HEK293T (cell line): ENCODE results near the gene FRMPD1.

Experiments used
- CTCF ChIA-PET: fragments of 350-600 bp; formaldehyde crosslinking; extraction: SDS; loops from one replicate; lab custom pipeline; 2021; ENCODE audit warnings: antibody characterized with exemption, inconsistent platforms; lab: Yijun Ruan, JAX
- POLR2A ChIA-PET: fragments of 350-600 bp; formaldehyde crosslinking; extraction: SDS; loops from one replicate; lab custom pipeline; 2020; ENCODE audit warnings: antibody characterized with exemption, inconsistent platforms; lab: Yijun Ruan, JAX
- DNase-seq: peaks from one replicate; pipeline ENCODE4 v3.0.0; 2012; ENCODE audit warnings: mixed read lengths; ENCODE audit errors: extremely low spot score
- ARNT ChIP-seq: fragments of 450-650 bp; IDR thresholded peaks from 2 replicates; pipeline ENCODE4 v1.6.1; 2017; ENCODE audit warnings: mild to moderate bottlenecking
- BHLHE40 ChIP-seq: fragments of 450-650 bp; IDR thresholded peaks from 2 replicates; pipeline ENCODE4 v1.6.1; 2016; ENCODE audit warnings: mild to moderate bottlenecking, moderate library complexity, borderline replicate concordance
- CTBP1 ChIP-seq: fragments of 450-650 bp; IDR thresholded peaks from 2 replicates; pipeline ENCODE4 v1.6.1; 2016; ENCODE audit warnings: borderline replicate concordance
- ELF4 ChIP-seq: fragments of 450-650 bp; IDR thresholded peaks from 2 replicates; pipeline ENCODE4 v1.6.1; 2017; ENCODE audit warnings: antibody characterized with exemption
- FOXA1 ChIP-seq: fragments of 450-650 bp; IDR thresholded peaks from 2 replicates; pipeline ENCODE4 v1.6.1; 2016; ENCODE audit warnings: mild to moderate bottlenecking
- FOXK2 ChIP-seq: fragments of 450-650 bp; IDR thresholded peaks from 2 replicates; pipeline ENCODE4 v1.6.1; 2016; ENCODE audit warnings: mild to moderate bottlenecking
- FOXM1 ChIP-seq: fragments of 450-650 bp; IDR thresholded peaks from 2 replicates; pipeline ENCODE4 v1.6.1; 2017; ENCODE audit warnings: mild to moderate bottlenecking, borderline replicate concordance
- HDGF ChIP-seq: fragments of 450-650 bp; IDR thresholded peaks from 2 replicates; pipeline ENCODE4 v1.6.1; 2017; ENCODE audit warnings: antibody characterized with exemption, borderline replicate concordance
- L3MBTL2 ChIP-seq: fragments of 450-650 bp; conservative IDR thresholded peaks from 2 replicates; pipeline ENCODE4 v1.6.1; 2016; ENCODE audit warnings: mild to moderate bottlenecking
- LEF1 ChIP-seq: fragments of 450-650 bp; IDR thresholded peaks from 2 replicates; pipeline ENCODE4 v1.6.1; 2017; ENCODE audit warnings: mild to moderate bottlenecking, borderline replicate concordance
- NFRKB ChIP-seq: fragments of 450-650 bp; IDR thresholded peaks from 2 replicates; pipeline ENCODE4 v1.6.1; 2016; ENCODE audit warnings: mild to moderate bottlenecking, moderate library complexity
- SP1 ChIP-seq: fragments of 450-650 bp; IDR thresholded peaks from 2 replicates; pipeline ENCODE4 v1.6.1; 2017
- SUZ12 ChIP-seq: fragments of 450-650 bp; IDR thresholded peaks from 2 replicates; pipeline ENCODE4 v1.6.1; 2016; ENCODE audit warnings: mild to moderate bottlenecking
- TARDBP ChIP-seq: fragments of 450-650 bp; IDR thresholded peaks from 2 replicates; pipeline ENCODE4 v1.6.1; 2016
- ZNF384 ChIP-seq: fragments of 450-650 bp; IDR thresholded peaks from 2 replicates; pipeline ENCODE4 v1.6.1; 2016
- TF ChIP-seq, protein P1 (sequence below): fragments of 450-650 bp; IDR thresholded peaks from 2 replicates; pipeline ENCODE4 v1.6.1; 2016

Gene FRMPD1

DNA sequence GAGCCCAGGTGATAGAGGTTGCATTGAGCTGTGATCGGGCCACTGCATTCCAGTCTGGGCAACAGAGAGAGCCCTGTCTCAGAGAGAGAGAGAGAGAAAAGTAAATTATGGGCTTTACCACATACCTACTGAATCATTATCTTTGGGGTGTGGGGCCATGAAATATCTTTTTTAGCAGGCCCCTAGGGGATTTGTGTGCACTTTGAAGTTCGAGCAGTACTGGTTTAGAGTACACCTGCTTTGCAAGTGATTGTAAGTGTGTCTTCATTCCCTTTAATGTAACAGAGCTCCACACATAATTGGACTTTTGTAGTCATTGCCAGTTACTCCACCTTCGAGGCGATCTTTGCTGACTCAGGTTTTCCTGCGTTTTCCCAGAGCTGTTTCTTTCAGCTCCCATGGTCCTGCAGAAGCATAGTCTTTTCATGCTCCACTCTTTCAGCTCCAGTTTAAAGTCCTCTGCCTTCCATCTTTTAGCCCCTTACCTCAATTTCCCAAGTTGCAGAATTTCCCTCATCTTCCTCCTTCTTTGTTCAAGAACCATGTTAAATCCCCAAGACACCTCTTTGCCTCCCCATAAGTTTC lies 24.0 kb upstream of the FRMPD1 start:
- TF ChIP-seq FOXK2: no peak
- no peak for TF ChIP-seq ARNT
- TF ChIP-seq ELF4: no peak
- no peak for TF ChIP-seq NFRKB
- no peak for TF ChIP-seq SP1
- CTCF ChIA-PET: no interaction called here
- POLR2A ChIA-PET: interaction anchor here (1.3 kb wide), 1 partner anchor 19 kb away, joined by 3 read pairs; no protein-coding TSS in a partner anchor
- DNase-seq: no peak

DNA sequence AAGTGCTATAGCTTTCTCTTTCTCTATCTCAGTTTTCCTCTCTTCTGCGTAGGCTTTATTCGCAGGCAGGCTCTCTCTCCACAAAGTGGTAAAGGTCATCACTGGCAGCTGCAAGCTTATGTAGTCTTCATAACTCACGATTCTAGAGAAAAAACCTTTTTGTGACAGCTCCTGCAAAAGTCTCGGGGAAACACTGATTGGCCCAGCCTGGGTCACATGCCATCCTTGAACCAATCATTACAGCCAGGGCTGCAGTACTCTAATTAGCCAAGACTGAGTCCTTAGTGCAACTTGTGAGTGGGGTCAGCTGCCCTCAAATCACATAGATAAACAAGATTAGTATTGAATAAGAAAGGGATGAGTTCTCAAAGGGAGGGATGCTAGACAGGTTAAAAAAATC lies 18.3 kb upstream of the FRMPD1 start:
- DNase-seq: no peak
- ChIA-PET POLR2A (no interaction called here), CTCF (no interaction called here)
- TF ChIP-seq FOXM1: no peak

DNA sequence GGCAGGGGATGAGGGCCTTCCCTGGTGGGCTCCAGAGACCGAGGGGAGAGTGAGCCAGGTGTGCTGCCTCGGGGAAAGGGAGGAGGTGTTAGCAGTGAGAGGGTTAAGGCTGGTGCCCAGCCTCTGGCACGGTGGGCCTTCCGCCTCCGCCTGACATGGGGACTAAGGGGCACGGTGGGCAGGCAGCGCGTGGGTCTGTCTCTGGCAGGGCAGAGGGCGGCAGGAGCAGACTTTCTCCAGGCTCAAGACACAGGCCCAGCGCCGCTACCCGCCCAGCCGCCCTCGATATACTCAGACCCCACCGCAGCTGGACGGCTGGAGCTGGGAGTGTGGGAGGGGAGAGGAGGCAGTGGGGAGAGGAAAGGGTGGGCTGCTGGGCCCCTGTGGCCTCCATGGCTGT lies 14.9 kb upstream of the FRMPD1 start:
- ChIA-PET CTCF (no interaction called here), POLR2A (interaction anchor here (0.6 kb wide), 1 partner anchor 765 kb away, joined by 3 read pairs; no protein-coding TSS in a partner anchor)
- TF ChIP-seq CTBP1 (no peak), SUZ12 (no peak), FOXM1 (no peak), L3MBTL2 (no peak), ELF4 (no peak)
- TF ChIP-seq, protein P1, sequence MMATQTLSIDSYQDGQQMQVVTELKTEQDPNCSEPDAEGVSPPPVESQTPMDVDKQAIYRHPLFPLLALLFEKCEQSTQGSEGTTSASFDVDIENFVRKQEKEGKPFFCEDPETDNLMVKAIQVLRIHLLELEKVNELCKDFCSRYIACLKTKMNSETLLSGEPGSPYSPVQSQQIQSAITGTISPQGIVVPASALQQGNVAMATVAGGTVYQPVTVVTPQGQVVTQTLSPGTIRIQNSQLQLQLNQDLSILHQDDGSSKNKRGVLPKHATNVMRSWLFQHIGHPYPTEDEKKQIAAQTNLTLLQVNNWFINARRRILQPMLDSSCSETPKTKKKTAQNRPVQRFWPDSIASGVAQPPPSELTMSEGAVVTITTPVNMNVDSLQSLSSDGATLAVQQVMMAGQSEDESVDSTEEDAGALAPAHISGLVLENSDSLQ: no peak
- DNase-seq: no peak

DNA sequence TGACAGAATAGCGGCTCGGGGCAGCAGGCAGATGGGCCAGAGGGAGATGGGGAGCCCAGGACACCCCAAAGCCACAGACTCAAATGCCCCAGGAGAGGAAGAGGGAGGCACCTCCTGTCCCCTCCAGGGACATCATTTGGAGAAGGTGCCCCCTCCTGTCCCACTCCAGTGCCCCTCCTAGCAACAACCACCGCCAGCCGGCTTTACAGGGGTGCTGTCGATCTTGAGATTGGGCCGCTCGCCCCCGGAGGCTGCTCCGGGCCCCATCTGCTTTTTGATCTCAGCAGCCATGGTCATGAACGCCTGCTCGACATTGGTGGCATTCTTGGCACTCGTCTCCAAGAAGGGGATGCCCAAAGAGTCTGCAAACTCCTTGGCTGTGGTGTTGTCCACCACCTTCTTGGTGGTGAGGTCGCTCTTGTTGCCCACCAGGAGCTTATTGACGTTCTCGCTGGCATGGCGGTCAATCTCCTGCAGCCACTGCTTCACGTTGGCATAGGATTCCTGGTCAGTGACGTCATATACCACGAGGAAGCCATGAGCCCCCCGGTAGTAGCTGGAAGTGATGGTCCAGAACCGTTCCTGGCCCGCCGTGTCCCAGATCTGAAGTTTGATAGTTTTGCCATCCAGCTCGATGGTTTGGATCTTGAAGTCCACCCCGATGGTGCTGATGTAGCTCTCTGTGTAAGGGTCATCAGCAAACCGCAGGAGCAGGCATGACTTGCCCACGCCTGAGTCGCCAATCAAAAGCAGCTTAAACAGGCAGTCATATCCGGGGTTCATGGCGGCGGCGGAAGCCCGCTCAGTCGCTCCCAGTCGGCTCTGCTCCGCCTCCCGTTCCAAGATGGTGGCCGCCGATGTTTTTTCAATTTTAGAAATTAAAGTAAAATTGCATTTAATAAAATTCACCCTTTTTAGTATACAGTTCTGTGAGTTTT lies 14.0 kb upstream of the FRMPD1 start:
- ChIA-PET POLR2A (no interaction called here), CTCF (no interaction called here)
- DNase-seq: no peak
- TF ChIP-seq CTBP1 (no peak), TARDBP (no peak), BHLHE40 (no peak), FOXM1 (no peak), NFRKB (no peak), FOXK2 (no peak), L3MBTL2 (no peak), HDGF (no peak)
- TF ChIP-seq, protein P1: no peak

DNA sequence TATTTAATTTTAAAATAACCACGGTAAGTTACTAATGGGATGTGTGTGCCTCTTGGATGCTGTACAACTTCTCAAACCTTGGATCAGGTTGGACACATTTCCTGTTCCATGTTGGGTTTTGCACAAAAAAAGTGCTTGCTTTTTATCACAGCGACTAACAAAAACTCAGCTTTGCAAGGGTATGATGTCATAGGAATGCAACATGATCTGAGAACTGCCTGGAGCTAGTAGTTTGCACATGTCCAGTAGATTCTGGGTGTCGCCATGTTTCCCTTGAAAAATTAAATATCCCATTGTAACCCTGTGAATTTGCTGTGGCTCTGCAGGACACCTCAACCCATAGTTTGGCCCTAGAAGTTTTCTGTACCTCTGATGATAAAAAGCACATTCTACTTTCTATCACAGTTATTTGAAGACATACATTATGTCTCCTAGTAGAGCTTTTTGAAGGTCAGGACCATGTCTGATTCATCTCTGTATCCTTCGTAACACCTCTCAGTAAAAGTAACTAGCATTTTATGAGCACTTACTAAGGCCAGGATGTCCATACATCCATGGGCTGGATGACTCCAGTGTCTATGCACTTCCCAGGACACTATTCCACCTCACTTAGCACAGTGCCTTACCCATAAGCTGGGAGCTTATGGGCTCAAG lies 11.5 kb upstream of the FRMPD1 start:
- peak; percentile 29 for DNase-seq
- ChIA-PET CTCF (no interaction called here), POLR2A (no interaction called here)
- TF ChIP-seq, protein P1: no peak
- peak; percentile 48 for TF ChIP-seq L3MBTL2

DNA sequence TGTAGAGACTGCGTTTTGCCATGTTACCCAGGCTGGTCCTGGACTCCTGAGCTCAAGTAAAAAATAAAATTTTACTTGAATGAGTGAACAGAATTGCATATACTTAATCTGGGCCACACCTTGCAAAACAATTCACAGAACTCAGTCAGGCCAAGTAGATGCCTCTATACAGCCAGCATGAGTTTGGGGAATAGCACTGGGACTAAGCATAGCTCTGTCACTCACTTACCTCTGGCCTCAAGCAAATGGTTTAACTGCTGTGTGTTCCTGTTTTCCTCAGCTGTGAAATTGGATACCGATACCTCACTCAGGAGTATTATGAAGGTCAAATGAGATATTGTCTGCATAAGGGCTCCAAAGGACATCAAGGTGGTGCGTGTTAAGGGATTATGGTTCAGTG lies 10.9 kb upstream of the FRMPD1 start:
- ChIA-PET POLR2A (no interaction called here), CTCF (no interaction called here)
- DNase-seq: no peak
- TF ChIP-seq NFRKB: no peak
- TF ChIP-seq L3MBTL2: no peak
- no peak for TF ChIP-seq ELF4
- TF ChIP-seq ARNT: no peak
- no peak for TF ChIP-seq TARDBP
- no peak for TF ChIP-seq SP1
- no peak for TF ChIP-seq FOXM1
- no peak for TF ChIP-seq FOXK2
- TF ChIP-seq BHLHE40: no peak
- TF ChIP-seq FOXA1: no peak
- TF ChIP-seq HDGF: no peak
- no peak for TF ChIP-seq LEF1
- no peak for TF ChIP-seq SUZ12
- TF ChIP-seq, protein P1: no peak
- no peak for TF ChIP-seq ZNF384
- no peak for TF ChIP-seq CTBP1
